HG03558 (cell line): ENCODE data around the gene CR1L.
"Not testable (repeated sequence)": the region's sequence is repeated elsewhere in the genome, so short reads cannot be mapped to it uniquely, and the experiment has no call there.

Experiments used
- ATAC-seq: cut with Tn5 transposase; IDR thresholded peaks from one replicate; pipeline ENCODE4 v1.9.1; 2021; ENCODE audit warnings: moderate number of reproducible peaks; ENCODE audit not compliant: unreplicated experiment; ENCODE audit errors: extremely low read depth

The CR1L gene

GRCh38 chr1:207766569-207766968 is 121.6 kb downstream of the CR1L start:
- no peak for ATAC-seq

- not testable (repeated sequence) for ATAC-seq
Measured at GRCh38 chr1:207770514-207770913, 125.6 kb downstream of the CR1L start.
